IMR-90 (cell line): ENCODE results near the gene GAMT. TPM values are rescaled to one million over a fixed set of nuclear protein-coding genes. Genes with fewer than 3 reads are reported as not detected.

Experiments used
- ATAC-seq: fragments of 200-7000 bp; cut with Tn5 transposase; 2 replicates; pipeline ENCODE4 v1.9.1; 2020; ENCODE audit warnings: low read depth, mild to moderate bottlenecking, moderate library complexity
- BruUV-seq: library from RNA; stranded (reverse); fragments of 400-500 nt; replicated peaks from 2 replicates; lab custom pipeline; 2021; lab: Mats Ljungman, UMichigan
- CTCF ChIA-PET: fragments of 300-600 bp; formaldehyde crosslinking; extraction: SDS; loops from one replicate; lab custom pipeline; 2021; ENCODE audit warnings: antibody characterized with exemption; lab: Yijun Ruan, JAX
- POLR2A ChIA-PET: fragments of 300-600 bp; sonication (Branson Sonifier 250); formaldehyde crosslinking; loops from one replicate; lab custom pipeline; 2022; ENCODE audit warnings: antibody characterized with exemption; ENCODE audit not compliant: unreplicated experiment; lab: Charles Lee
- DNase-seq: peaks from one replicate; pipeline ENCODE4 v3.0.0; 2013
- H2AFZ ChIP-seq: replicated peaks from 2 replicates; pipeline ENCODE3; 2013; ENCODE audit warnings: low read length, mild to moderate bottlenecking; ENCODE audit not compliant: poor library complexity
- H2AK5ac ChIP-seq: 2 replicates; pipeline ENCODE4 v1.6.1; 2013; ENCODE audit warnings: low read depth, low read length, inconsistent platforms
- H2AK9ac ChIP-seq: replicated peaks from 2 replicates; pipeline ENCODE3; 2013; ENCODE audit warnings: mild to moderate bottlenecking, low read depth, low read length, moderate library complexity; ENCODE audit not compliant: poor library complexity
- H2BK120ac ChIP-seq: 2 replicates; pipeline ENCODE4 v1.6.1; 2013; ENCODE audit warnings: low read depth, low read length, inconsistent platforms
- H2BK15ac ChIP-seq: 3 replicates; pipeline ENCODE4 v1.6.1; 2013; ENCODE audit warnings: low read depth, low read length, inconsistent platforms
- H2BK20ac ChIP-seq: 2 replicates; pipeline ENCODE4 v1.6.1; 2013; ENCODE audit warnings: low read depth, mild to moderate bottlenecking, inconsistent platforms, low read length, moderate library complexity
- H2BK5ac ChIP-seq: 2 replicates; pipeline ENCODE4 v1.6.1; 2013; ENCODE audit warnings: mild to moderate bottlenecking, low read depth, low read length, inconsistent platforms; ENCODE audit not compliant: poor library complexity, severe bottlenecking
- H3K14ac ChIP-seq: replicated peaks from 2 replicates; pipeline ENCODE4 v1.6.1; 2013; ENCODE audit warnings: low read depth, low read length, inconsistent platforms
- H3K18ac ChIP-seq: 2 replicates; pipeline ENCODE4 v1.6.1; 2013; ENCODE audit warnings: low read depth, low read length, control low read depth
- H3K23ac ChIP-seq: 2 replicates; pipeline ENCODE4 v1.6.1; 2013; ENCODE audit warnings: low read depth, low read length, inconsistent platforms
- H3K27ac ChIP-seq: 2 replicates; pipeline ENCODE4 v1.5.1; 2013; ENCODE audit warnings: mild to moderate bottlenecking, control low read depth, low read length; ENCODE audit not compliant: insufficient read depth
- H3K27me3 ChIP-seq: 2 replicates; pipeline ENCODE4 v1.6.1; 2013; ENCODE audit warnings: low read length; ENCODE audit not compliant: control insufficient read depth, insufficient read depth
- H3K36me3 ChIP-seq: 2 replicates; pipeline ENCODE4 v1.6.1; 2013; ENCODE audit warnings: low read length, mixed read lengths; ENCODE audit not compliant: control insufficient read depth, insufficient read depth
- H3K4ac ChIP-seq: 2 replicates; pipeline ENCODE4 v1.6.1; 2013; ENCODE audit warnings: low read depth, low read length, inconsistent platforms
- H3K4me1 ChIP-seq: 2 replicates; pipeline ENCODE4 v1.6.1; 2013; ENCODE audit warnings: low read length, mixed read lengths; ENCODE audit not compliant: control insufficient read depth, insufficient read depth
- H3K4me2 ChIP-seq: 2 replicates; pipeline ENCODE4 v1.6.1; 2013; ENCODE audit warnings: low read depth, mild to moderate bottlenecking, control low read depth, low read length, moderate library complexity
- H3K4me3 ChIP-seq: 2 replicates; pipeline ENCODE4 v1.5.1; 2013; ENCODE audit warnings: low read depth, mild to moderate bottlenecking, control low read depth, low read length, moderate library complexity; ENCODE audit not compliant: insufficient read depth
- H3K56ac ChIP-seq: 2 replicates; pipeline ENCODE4 v1.6.1; 2013; ENCODE audit warnings: low read length, inconsistent platforms; ENCODE audit not compliant: insufficient read depth; ENCODE audit errors: extremely low read depth
- H3K79me1 ChIP-seq, 2 experiments: 2 replicates each; pipeline ENCODE4 v1.6.1; 2013; ENCODE audit warnings: low read length in 2 of 2, inconsistent platforms in 1 of 2, low read depth in 1 of 2
- H3K9ac ChIP-seq: 2 replicates; pipeline ENCODE4 v1.6.1; 2013; ENCODE audit warnings: low read depth, low read length, control low read depth
- H3K9me1 ChIP-seq: 2 replicates; pipeline ENCODE4 v1.6.1; 2013; ENCODE audit warnings: low read length, inconsistent platforms; ENCODE audit not compliant: insufficient read depth
- H3K9me3 ChIP-seq: 2 replicates; pipeline ENCODE4 v1.6.1; 2013; ENCODE audit warnings: low read length; ENCODE audit not compliant: control insufficient read depth, insufficient read depth
- H4K20me1 ChIP-seq: 2 replicates; pipeline ENCODE4 v1.6.1; 2013; ENCODE audit warnings: low read length, inconsistent platforms; ENCODE audit not compliant: insufficient read depth
- H4K5ac ChIP-seq: 2 replicates; pipeline ENCODE4 v1.6.1; 2013; ENCODE audit warnings: mild to moderate bottlenecking, low read depth, low read length, control low read depth
- H4K8ac ChIP-seq, 2 experiments: 2 replicates each; pipeline ENCODE4 v1.6.1; 2013; ENCODE audit warnings: low read depth in 2 of 2, low read length in 2 of 2, control low read depth in 1 of 2, inconsistent platforms in 1 of 2
- H4K91ac ChIP-seq: 2 replicates; pipeline ENCODE4 v1.6.1; 2013; ENCODE audit warnings: low read depth, low read length, inconsistent platforms; ENCODE audit not compliant: insufficient read depth
- NFE2L2 ChIP-seq: fragments of 150-350 bp; IDR thresholded peaks from 2 replicates; pipeline ENCODE4 v1.6.1; 2016; ENCODE audit warnings: low read depth, mild to moderate bottlenecking, low read length
- WGBS, 2 experiments: methylation state at CpG; one replicate each; pipeline versions ENCODE4 v1.1.5 to v1.1.7; 2013; ENCODE audit warnings: missing lambda C conversion rate in 2 of 2; ENCODE audit not compliant: insufficient read length in 1 of 2; ENCODE audit errors: extremely low coverage in 2 of 2; 5-methylcytosine and 5-hydroxymethylcytosine counted together
- dilution Hi-C: fragments of 300-500 bp; cut with HindIII; formaldehyde crosslinking; loops from one replicate; pipeline ENCODE4 v1.14.3; 2018; ENCODE audit warnings: low sequenced_read_pairs; ENCODE audit not compliant: unreplicated experiment
- in situ Hi-C: fragments of 300-500 bp; cut with MboI; formaldehyde crosslinking; loops from 3 replicates; pipeline ENCODE4 v1.14.3; 2019; ENCODE audit warnings: low sequenced_read_pairs, inconsistent platforms, mixed read lengths
- intact Hi-C: fragments of 100-400 bp; cut with micrococcal nuclease; formaldehyde crosslinking; loops from 2 replicates; pipeline ENCODE4 v1.10.0; 2022
- polyA plus RNA-seq, 3 experiments: library from polyadenylated mRNA; depleted of rRNA; stranded (reverse); fragments of >200 nt; gene quantifications; 2 replicates each; pipeline ENCODE4 v1.2.3, GENCODE V29; 2012; ENCODE audit warnings: low replicate concordance in 1 of 3
- total RNA-seq: library from RNA; depleted of rRNA; stranded (reverse); fragments of >200 nt; gene quantifications from 2 replicates; pipeline ENCODE4 v1.2.3, GENCODE V29; 2012
- TF ChIP-seq, protein P1 (sequence below): fragments of 150-350 bp; IDR thresholded peaks from 2 replicates; pipeline ENCODE4 v1.6.1; 2016; ENCODE audit warnings: low read depth, mild to moderate bottlenecking, low read length, moderate library complexity, borderline replicate concordance

Gene GAMT
- total and polyA plus RNA-seq, 2 of the 4 experiments (the other 2 are of a cell fraction): 22.8 to 51.8 TPM

DNA sequence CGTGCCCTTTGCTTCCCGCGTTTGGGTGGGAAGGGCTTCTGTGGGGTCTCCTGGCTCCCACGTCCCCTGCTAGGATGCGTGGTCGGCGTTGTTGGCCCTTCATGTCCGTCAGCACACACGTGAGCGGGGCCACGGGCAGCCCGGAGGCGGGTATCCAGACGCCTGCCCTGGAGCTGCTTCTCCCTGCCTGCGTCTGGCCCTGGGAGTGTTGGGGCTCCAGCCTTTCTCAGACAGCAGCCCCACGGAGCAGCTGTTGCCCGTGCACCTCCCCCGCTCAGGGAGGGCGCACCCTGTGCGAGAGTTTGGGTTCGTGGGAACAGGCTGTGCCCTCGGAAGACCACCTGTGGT is 20.6 kb upstream of the GAMT start:
- intact Hi-C loops (no loop called here), dilution Hi-C loops (no loop called here), in situ Hi-C loops (no loop called here)
- Histone ChIP-seq H3K4me3 (no peak overlapping the region), H2BK15ac (no peak overlapping the region), H3K23ac (no peak overlapping the region), H4K20me1 (peaks cover 82% of the 10 kb centered on the region), H3K9me1 (peaks cover 10% of the 10 kb centered on the region; the same call in 1 of the 2 replicates), H3K4ac (no peak overlapping the region), H2BK20ac (no peak overlapping the region), H2AK5ac (no peak overlapping the region), H4K8ac (no peak overlapping the region), H3K4me1 (peaks cover 4% of the 10 kb centered on the region; the same call in 1 of the 2 replicates), H2BK5ac (no peak overlapping the region), H3K36me3 (peaks cover 79% of the 10 kb centered on the region), H3K14ac (no peak overlapping the region), H2AFZ (no peak overlapping the region), H3K18ac (no peak overlapping the region), H3K27ac (no peak overlapping the region), H3K27me3 (no peaks in the 10 kb centered on the region), H4K5ac (no peak overlapping the region), H3K79me1 (peaks cover 26 to 82% of the 10 kb centered on the region in 2 experiments), H3K56ac (no peak overlapping the region), H3K9me3 (no peaks in the 10 kb centered on the region), H2BK120ac (no peak overlapping the region), H4K91ac (no peak overlapping the region), H3K4me2 (no peak overlapping the region), H2AK9ac (no peak overlapping the region), H3K9ac (no peak overlapping the region)
- BruUV-seq: no TSS peak
- TF ChIP-seq, protein P1, sequence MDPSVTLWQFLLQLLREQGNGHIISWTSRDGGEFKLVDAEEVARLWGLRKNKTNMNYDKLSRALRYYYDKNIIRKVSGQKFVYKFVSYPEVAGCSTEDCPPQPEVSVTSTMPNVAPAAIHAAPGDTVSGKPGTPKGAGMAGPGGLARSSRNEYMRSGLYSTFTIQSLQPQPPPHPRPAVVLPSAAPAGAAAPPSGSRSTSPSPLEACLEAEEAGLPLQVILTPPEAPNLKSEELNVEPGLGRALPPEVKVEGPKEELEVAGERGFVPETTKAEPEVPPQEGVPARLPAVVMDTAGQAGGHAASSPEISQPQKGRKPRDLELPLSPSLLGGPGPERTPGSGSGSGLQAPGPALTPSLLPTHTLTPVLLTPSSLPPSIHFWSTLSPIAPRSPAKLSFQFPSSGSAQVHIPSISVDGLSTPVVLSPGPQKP: no peak
- no peak for TF ChIP-seq NFE2L2
- DNase-seq (no peak), ATAC-seq (no peak)
- 81% methylated on average over 13 of the region's 22 CpGs; no CpG with 5 or more reads in 1 of the 2 experiments for WGBS, 2 experiments
- CTCF ChIA-PET: no interaction called here
- POLR2A ChIA-PET: no interaction called here
